ENCODE measurements around the gene PFKFB1.

GRCh38 chrX:54922547-54922946 is 71.4 kb downstream of the PFKFB1 start:
- TF ChIP-seq CTCF (IDR thresholded peaks at IDR 0.05): no peak
- TF ChIP-seq MYC (IDR thresholded peaks at IDR 0.05; ENCODE audit: borderline replicate concordance, low read length): no peak
